Prostate gland (tissue), 2 donors: Measurements from ENCODE around the gene DHX34.

Experiments
- CTCF ChIP-seq, 4 experiments: fragments of 200-600 bp in 2 of 4; fragments of 450-650 bp in 2 of 4; sonication (generic) in 2 of 4; IDR thresholded peaks; 1 replicate in 3 of 4; 2 replicates in 1 of 4; pipeline ENCODE4 v1.5.1; 2016 to 2019; ENCODE audit warnings: antibody characterized with exemption in 4 of 4, mild to moderate bottlenecking in 2 of 4, moderate library complexity in 2 of 4
- POLR2A ChIP-seq: fragments of 450-650 bp; IDR thresholded peaks from one replicate; pipeline ENCODE4 v1.6.1; 2016; ENCODE audit warnings: antibody characterized with exemption, mild to moderate bottlenecking
- POLR2AphosphoS5 ChIP-seq: sonication (generic); formaldehyde crosslinking; IDR thresholded peaks from one replicate; pipeline ENCODE4 v1.6.1; 2017; ENCODE audit warnings: antibody characterized with exemption

GRCh38 chr19:47310323-47310722 is 38.8 kb upstream of the DHX34 start:
- TF ChIP-seq CTCF (IDR thresholded peaks at IDR 0.05) (no peak), POLR2AphosphoS5 (no peak), POLR2A (no peak)
